H9 (cell line): ENCODE data around the gene VEZF1. TPM values are rescaled to one million over a fixed set of nuclear protein-coding genes. Genes with fewer than 3 reads are reported as not detected.

Source experiments
- DNase-seq: peaks from one replicate; pipeline ENCODE4 v3.0.0-alpha.2; 2017
- H2AFZ ChIP-seq: one replicate; pipeline ENCODE4 v1.6.1; 2013; ENCODE audit warnings: mild to moderate bottlenecking, low read length, control low read depth, moderate library complexity
- H2AK5ac ChIP-seq: 2 replicates; pipeline ENCODE4 v1.6.1; 2013; ENCODE audit warnings: low read length, control low read depth, mixed read lengths; ENCODE audit not compliant: insufficient read length
- H2BK120ac ChIP-seq: one replicate; pipeline ENCODE4 v1.6.1; 2013; ENCODE audit warnings: low read depth, mild to moderate bottlenecking, low read length, control low read depth, inconsistent platforms; ENCODE audit not compliant: poor library complexity, severe bottlenecking
- H2BK12ac ChIP-seq: 2 replicates; pipeline ENCODE4 v1.6.1; 2013; ENCODE audit warnings: low read length, control low read depth, mixed read lengths, low read depth; ENCODE audit not compliant: insufficient read length
- H2BK15ac ChIP-seq: 2 replicates; pipeline ENCODE4 v1.6.1; 2013; ENCODE audit warnings: low read depth, low read length, control low read depth
- H2BK20ac ChIP-seq: one replicate; pipeline ENCODE4 v1.6.1; 2013; ENCODE audit warnings: low read depth, mild to moderate bottlenecking, low read length, control low read depth, inconsistent platforms; ENCODE audit not compliant: poor library complexity, severe bottlenecking
- H2BK5ac ChIP-seq: 2 replicates; pipeline ENCODE4 v1.6.1; 2013; ENCODE audit warnings: low read length, control low read depth, mixed read lengths; ENCODE audit not compliant: insufficient read length
- H3K14ac ChIP-seq: 2 replicates; pipeline ENCODE4 v1.6.1; 2013; ENCODE audit warnings: low read length, control low read depth; ENCODE audit not compliant: insufficient read depth
- H3K18ac ChIP-seq: 2 replicates; pipeline ENCODE4 v1.6.1; 2013; ENCODE audit warnings: low read depth, mild to moderate bottlenecking, mixed read lengths, low read length, control low read depth; ENCODE audit not compliant: insufficient read length
- H3K23ac ChIP-seq: 2 replicates; pipeline ENCODE4 v1.6.1; 2013; ENCODE audit warnings: low read length, control low read depth, mixed read lengths, low read depth; ENCODE audit not compliant: insufficient read length
- H3K23me2 ChIP-seq: 2 replicates; pipeline ENCODE4 v1.6.1; 2013; ENCODE audit warnings: low read depth, mild to moderate bottlenecking, mixed read lengths, low read length, control low read depth; ENCODE audit not compliant: insufficient read length, poor library complexity, severe bottlenecking
- H3K27ac ChIP-seq: 2 replicates; pipeline ENCODE4 v1.5.1; 2013; ENCODE audit warnings: low read length, control low read depth, mixed read lengths, low read depth; ENCODE audit not compliant: insufficient read length
- H3K27me3 ChIP-seq: 2 replicates; pipeline ENCODE4 v1.6.1; 2013; ENCODE audit warnings: low read length, control low read depth, inconsistent platforms; ENCODE audit not compliant: insufficient read depth
- H3K4ac ChIP-seq: 2 replicates; pipeline ENCODE4 v1.6.1; 2013; ENCODE audit warnings: low read depth, mild to moderate bottlenecking, control low read depth, inconsistent platforms, low read length, moderate library complexity
- H3K4me1 ChIP-seq: 2 replicates; pipeline ENCODE4 v1.6.1; 2013; ENCODE audit warnings: low read length, control low read depth, inconsistent platforms; ENCODE audit not compliant: insufficient read depth
- H3K4me2 ChIP-seq: 2 replicates; pipeline ENCODE4 v1.6.1; 2013; ENCODE audit warnings: low read length, control low read depth, mixed read lengths; ENCODE audit not compliant: insufficient read length, insufficient read depth
- H3K56ac ChIP-seq: 2 replicates; pipeline ENCODE4 v1.6.1; 2013; ENCODE audit warnings: low read depth, mild to moderate bottlenecking, mixed read lengths, low read length, control low read depth; ENCODE audit not compliant: insufficient read length
- H3K79me1 ChIP-seq: 2 replicates; pipeline ENCODE4 v1.6.1; 2013; ENCODE audit warnings: low read depth, mild to moderate bottlenecking, moderate library complexity, low read length, control low read depth, inconsistent platforms; ENCODE audit not compliant: insufficient read depth, poor library complexity, severe bottlenecking
- H3K79me2 ChIP-seq: 2 replicates; pipeline ENCODE4 v1.6.1; 2013; ENCODE audit warnings: low read length, control low read depth, inconsistent platforms; ENCODE audit not compliant: insufficient read depth
- H3K9ac ChIP-seq: 2 replicates; pipeline ENCODE4 v1.6.1; 2013; ENCODE audit warnings: low read length, control low read depth, mixed read lengths; ENCODE audit not compliant: insufficient read length; ENCODE audit errors: extremely low read depth
- H3K9me3 ChIP-seq: one replicate; pipeline ENCODE4 v1.6.1; 2013; ENCODE audit warnings: low read depth, low read length, inconsistent platforms; ENCODE audit not compliant: control insufficient read depth
- H3T11ph ChIP-seq: one replicate; pipeline ENCODE4 v1.6.1; 2013; ENCODE audit warnings: mild to moderate bottlenecking, low read length, control low read depth, inconsistent platforms
- H4K20me1 ChIP-seq: one replicate; pipeline ENCODE4 v1.6.1; 2013; ENCODE audit not compliant: control insufficient read depth, insufficient read length, insufficient read depth
- H4K5ac ChIP-seq: 2 replicates; pipeline ENCODE4 v1.6.1; 2013; ENCODE audit warnings: low read depth, mild to moderate bottlenecking, mixed read lengths, low read length, control low read depth; ENCODE audit not compliant: insufficient read length
- H4K8ac ChIP-seq: replicated peaks from 2 replicates; pipeline ENCODE4 v1.6.1; 2013; ENCODE audit warnings: low read length, control low read depth, mixed read lengths, low read depth; ENCODE audit not compliant: insufficient read length
- H4K91ac ChIP-seq: 2 replicates; pipeline ENCODE4 v1.6.1; 2013; ENCODE audit warnings: low read depth, mild to moderate bottlenecking, moderate library complexity, mixed read lengths, low read length, control low read depth; ENCODE audit not compliant: insufficient read length
- H3K27ac Mint-ChIP-seq, 3 experiments: 2 replicates in 2 of 3; 3 replicates in 1 of 3; pipeline ENCODE4 v1.8.0; 2020 to 2021; ENCODE audit warnings: mixed read lengths in 3 of 3, mild to moderate bottlenecking in 1 of 3, moderate library complexity in 1 of 3
- H3K27me3 Mint-ChIP-seq: 2 replicates; pipeline ENCODE4 v1.8.0; 2021; ENCODE audit warnings: low read depth, mild to moderate bottlenecking, moderate library complexity, mixed read lengths
- H3K36me3 Mint-ChIP-seq, 3 experiments: 2 replicates in 2 of 3; 3 replicates in 1 of 3; pipeline ENCODE4 v1.8.0; 2020 to 2021; ENCODE audit warnings: low read depth in 3 of 3, mixed read lengths in 3 of 3; ENCODE audit not compliant: insufficient read depth in 1 of 3
- H3K4me1 Mint-ChIP-seq, 2 experiments: 2 replicates each; pipeline ENCODE4 v1.8.0; 2020; ENCODE audit warnings: mixed read lengths in 2 of 2
- H3K4me3 Mint-ChIP-seq, 2 experiments: 2 replicates in 1 of 2; 3 replicates in 1 of 2; pipeline ENCODE4 v1.8.0; 2020 to 2021; ENCODE audit warnings: mild to moderate bottlenecking in 2 of 2, mixed read lengths in 2 of 2, moderate library complexity in 1 of 2
- H3K9me3 Mint-ChIP-seq, 2 experiments: 2 replicates in 1 of 2; 3 replicates in 1 of 2; pipeline ENCODE4 v1.8.0; 2020; ENCODE audit warnings: mild to moderate bottlenecking in 2 of 2, mixed read lengths in 2 of 2, moderate library complexity in 1 of 2
- WGBS: extraction: QIAGEN DNeasy Blood & Tissue Kit; methylation state at CpG from one replicate; pipeline ENCODE4 v1.1.7; 2013; ENCODE audit warnings: missing lambda C conversion rate, low lambda C conversion rate, mixed read lengths; ENCODE audit not compliant: insufficient read length; ENCODE audit errors: extremely low coverage; 5-methylcytosine and 5-hydroxymethylcytosine counted together
- total RNA-seq: library from RNA; stranded (reverse); gene quantifications from 2 replicates; pipeline ENCODE4 v1.2.1, GENCODE V29; 2021
- TF ChIP-seq, protein P1 (sequence below): fragments of 200-600 bp; sonication (generic); conservative IDR thresholded peaks from 3 replicates; pipeline ENCODE4 v1.8.0; 2021; ENCODE audit warnings: antibody characterized with exemption, mild to moderate bottlenecking

VEZF1 gene
- total RNA-seq, 1 experiment from 2014 or later: 58.1 TPM

DNA sequence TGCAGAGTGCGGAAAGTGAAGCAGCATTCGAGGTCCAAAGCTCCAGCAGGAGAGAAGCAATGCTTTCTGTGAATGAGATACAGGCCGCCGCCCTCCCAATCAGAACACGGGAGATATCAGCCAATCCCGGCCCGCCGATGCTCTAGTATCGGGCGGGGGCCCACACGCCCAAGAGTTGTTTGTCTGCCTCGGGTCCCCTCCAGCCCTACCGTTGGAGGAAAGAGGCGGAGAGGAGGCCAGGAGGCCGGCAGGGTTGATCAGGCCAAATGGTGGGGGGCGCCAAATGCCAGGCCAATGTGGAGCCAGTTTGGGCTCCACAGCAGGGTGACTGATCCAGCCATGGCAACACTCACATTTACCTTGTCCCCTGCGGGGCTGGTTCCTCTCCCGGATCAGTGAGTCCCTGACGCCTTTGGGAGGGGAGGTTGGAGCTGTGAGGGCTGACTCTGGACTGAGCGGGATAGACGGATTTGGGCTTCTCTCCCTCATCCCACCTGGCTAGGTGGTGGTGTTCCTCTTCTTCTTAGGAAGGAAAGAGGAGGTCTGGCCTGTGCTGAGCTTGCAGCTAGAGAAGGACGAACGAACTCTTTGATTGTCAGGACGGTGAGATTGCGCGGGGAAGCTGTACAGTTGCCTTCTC is 22.4 kb downstream of the VEZF1 start:
- Histone ChIP-seq H3K23ac (no peak overlapping the region), H2BK20ac (no peak overlapping the region), H3K79me1 (no peaks in the 10 kb centered on the region), H2BK12ac (no peak overlapping the region), H3K14ac (no peak overlapping the region), H4K8ac (no peak overlapping the region), H2AFZ (no peak overlapping the region), H4K91ac (no peak overlapping the region), H2BK120ac (no peak overlapping the region), H3K4ac (no peak overlapping the region), H4K20me1 (no peaks in the 10 kb centered on the region), H3K23me2 (no peaks in the 10 kb centered on the region), H2BK5ac (no peak overlapping the region), H3K18ac (no peak overlapping the region), H3K9me3 (no peaks in the 10 kb centered on the region), H3K4me2 (no peak overlapping the region), H2AK5ac (no peak overlapping the region), H3K27me3 (no peaks in the 10 kb centered on the region), H3K79me2 (no peaks in the 10 kb centered on the region), H3K9ac (no peak overlapping the region), H3T11ph (no peak overlapping the region), H3K27ac (no peak overlapping the region), H3K56ac (no peak overlapping the region), H2BK15ac (no peak overlapping the region), H4K5ac (no peak overlapping the region), H3K4me1 (peaks cover 2% of the 10 kb centered on the region; the same call in 1 of the 2 replicates)
- Mint-ChIP-seq H3K36me3 (no peaks in the 10 kb centered on the region), H3K4me1 (peaks cover 7 to 12% of the 10 kb centered on the region in 2 experiments), H3K4me3 (no peak overlapping the region), H3K27ac (no peak overlapping the region), H3K9me3 (no peaks in the 10 kb centered on the region), H3K27me3 (peaks cover 9% of the 10 kb centered on the region)
- DNase-seq: no peak
- TF ChIP-seq, protein P1, sequence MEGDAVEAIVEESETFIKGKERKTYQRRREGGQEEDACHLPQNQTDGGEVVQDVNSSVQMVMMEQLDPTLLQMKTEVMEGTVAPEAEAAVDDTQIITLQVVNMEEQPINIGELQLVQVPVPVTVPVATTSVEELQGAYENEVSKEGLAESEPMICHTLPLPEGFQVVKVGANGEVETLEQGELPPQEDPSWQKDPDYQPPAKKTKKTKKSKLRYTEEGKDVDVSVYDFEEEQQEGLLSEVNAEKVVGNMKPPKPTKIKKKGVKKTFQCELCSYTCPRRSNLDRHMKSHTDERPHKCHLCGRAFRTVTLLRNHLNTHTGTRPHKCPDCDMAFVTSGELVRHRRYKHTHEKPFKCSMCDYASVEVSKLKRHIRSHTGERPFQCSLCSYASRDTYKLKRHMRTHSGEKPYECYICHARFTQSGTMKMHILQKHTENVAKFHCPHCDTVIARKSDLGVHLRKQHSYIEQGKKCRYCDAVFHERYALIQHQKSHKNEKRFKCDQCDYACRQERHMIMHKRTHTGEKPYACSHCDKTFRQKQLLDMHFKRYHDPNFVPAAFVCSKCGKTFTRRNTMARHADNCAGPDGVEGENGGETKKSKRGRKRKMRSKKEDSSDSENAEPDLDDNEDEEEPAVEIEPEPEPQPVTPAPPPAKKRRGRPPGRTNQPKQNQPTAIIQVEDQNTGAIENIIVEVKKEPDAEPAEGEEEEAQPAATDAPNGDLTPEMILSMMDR: no peak
- no CpG with 5 or more reads among the region's 26 CpGs for WGBS
